Tibial artery (tissue), 4 donors: ENCODE measurements around the gene KRT16.
"Not testable (repeated sequence)": the region's sequence is repeated elsewhere in the genome, so short reads cannot be mapped to it uniquely, and the experiment has no call there.

Experiments used
- DNase-seq, 2 donors: peaks; one replicate each; pipeline ENCODE4 v3.0.0-alpha.2; 2019
- H3K27ac ChIP-seq, 2 donors: fragments of 200-600 bp; sonication (generic) in 1 of 2; 1 replicate in 1 of 2; 2 replicates in 1 of 2; pipeline ENCODE4 v1.5.1; 2018 to 2019; ENCODE audit warnings: mild to moderate bottlenecking in 1 of 2
- H3K27me3 ChIP-seq, 2 donors: fragments of 200-600 bp; sonication (generic) in 1 of 2; one replicate each; pipeline versions ENCODE4 v1.5.1 to v1.6.0; 2016 to 2019
- H3K36me3 ChIP-seq, 3 donors: fragments of 200-600 bp; sonication (generic) in 2 of 3; one replicate each; pipeline ENCODE4 v1.5.1; 2016 to 2019; ENCODE audit warnings: mild to moderate bottlenecking in 2 of 3
- H3K4me1 ChIP-seq, 4 donors: fragments of 200-600 bp; sonication (generic) in 2 of 4; 1 replicate in 3 of 4; 2 replicates in 1 of 4; pipeline ENCODE4 v1.5.1; 2016 to 2019
- H3K4me3 ChIP-seq, 2 donors: fragments of 200-600 bp; sonication (generic) in 1 of 2; 1 replicate in 1 of 2; 2 replicates in 1 of 2; pipeline ENCODE4 v1.5.1; 2018 to 2019; ENCODE audit warnings: mild to moderate bottlenecking in 2 of 2
- H3K9me3 ChIP-seq, 3 donors: fragments of 200-600 bp; sonication (generic) in 1 of 3; one replicate each; pipeline ENCODE4 v1.5.1; 2016 to 2019
- CTCF ChIP-seq, 2 experiments: fragments of 200-600 bp in 1 of 2; fragments of 450-650 bp in 1 of 2; IDR thresholded peaks; one replicate each; pipeline ENCODE4 v1.5.1; 2017 to 2019; ENCODE audit warnings: antibody characterized with exemption in 2 of 2, mild to moderate bottlenecking in 1 of 2, moderate library complexity in 1 of 2
- intact Hi-C: fragments of 100-400 bp; cut with DNase I; formaldehyde crosslinking; loops from one replicate; pipeline ENCODE4 v1.15.0; 2023; ENCODE audit warnings: low total_unique reads

Gene KRT16

GRCh38 chr17:41588126-41588810, 24.3 kb downstream of the KRT16 start:
- no peak overlapping the region for H3K4me3 ChIP-seq
- no peaks in the 10 kb centered on the region for H3K36me3 ChIP-seq
- no peak overlapping the region for H3K27ac ChIP-seq
- H3K27me3 ChIP-seq = peaks cover 0 to 6% of the 10 kb centered on the region in 2 donors
- peaks cover 0 to 14% (median 4%) of the 10 kb centered on the region in 4 donors for H3K4me1 ChIP-seq
- peak in 1 of 2 donors; percentile 73 for DNase-seq
- no peak for TF ChIP-seq CTCF (IDR thresholded peaks at IDR 0.05)
- intact Hi-C loops = no loop called here
- no peaks in the 10 kb centered on the region for H3K9me3 ChIP-seq

GRCh38 chr17:41586863-41587495, 25.6 kb downstream of the KRT16 start, which contains the start of gene KRT14:
TSS of gene KRT14 (minus strand) at chr17:41586895. CDS start at chr17:41586834, 61 bp downstream.
- Histone ChIP-seq H3K9me3 (no peaks in the 10 kb centered on the region), H3K36me3 (no peaks in the 10 kb centered on the region), H3K4me3 (no peak within 1 kb of the TSS), H3K27me3 (peaks cover 0 to 5% of the 10 kb centered on the region in 2 donors), H3K27ac (no peak within 1 kb of the TSS), H3K4me1 (peaks cover 0 to 14% (median 4%) of the 10 kb centered on the region in 4 donors)
- TF ChIP-seq CTCF (IDR thresholded peaks at IDR 0.05) = no peak
- intact Hi-C loops = no loop called here
- DNase-seq = no peak

GRCh38 chr17:41585301-41586056, 27.1 kb downstream of the KRT16 start:
- peaks cover 0 to 5% of the 10 kb centered on the region in 2 donors for H3K27me3 ChIP-seq
- no peak for DNase-seq
- no peaks in the 10 kb centered on the region for H3K36me3 ChIP-seq
- no peaks in the 10 kb centered on the region for H3K9me3 ChIP-seq
- H3K4me1 ChIP-seq = peaks cover 0 to 14% (median 4%) of the 10 kb centered on the region in 4 donors
- no peak overlapping the region for H3K27ac ChIP-seq
- intact Hi-C loops = no loop called here
- H3K4me3 ChIP-seq = no peak overlapping the region
- no peak for TF ChIP-seq CTCF (IDR thresholded peaks at IDR 0.05)

- H3K36me3 ChIP-seq, H3K27me3 ChIP-seq, H3K27ac ChIP-seq, DNase-seq, H3K9me3 ChIP-seq, intact Hi-C loops, H3K4me3 ChIP-seq: not testable (repeated sequence)
- peaks cover 0 to 16% (median 7%) of the 10 kb centered on the region in 4 donors for H3K4me1 ChIP-seq
These were observed 28.1 kb downstream of the KRT16 start for GRCh38 chr17:41584331-41584927.

- Histone ChIP-seq H3K27ac (no peak overlapping the region), H3K4me3 (no peak overlapping the region), H3K27me3 (peaks cover 0 to 6% of the 10 kb centered on the region in 2 donors), H3K9me3 (no peaks in the 10 kb centered on the region), H3K36me3 (no peaks in the 10 kb centered on the region), H3K4me1 (peaks cover 0 to 18% (median 3%) of the 10 kb centered on the region in 4 donors)
- no peak for DNase-seq
- intact Hi-C loops = no loop called here
- TF ChIP-seq CTCF (IDR thresholded peaks at IDR 0.05) = no peak
These were observed 29.1 kb downstream of the KRT16 start for GRCh38 chr17:41583137-41584127.

GRCh38 chr17:41582061-41582968, 30.3 kb downstream of the KRT16 start:
- H3K27me3 ChIP-seq = peaks cover 0 to 13% of the 10 kb centered on the region in 2 donors
- H3K36me3 ChIP-seq, H3K9me3 ChIP-seq, H3K27ac ChIP-seq, intact Hi-C loops, DNase-seq, H3K4me3 ChIP-seq: not testable (repeated sequence)
- H3K4me1 ChIP-seq = peaks cover 0 to 15% (median 0%) of the 10 kb centered on the region in 4 donors
